Tibial artery (tissue), 4 donors: ENCODE results near the gene KIAA0513.

Source experiments
- DNase-seq, 2 donors: peaks; one replicate each; pipeline ENCODE4 v3.0.0-alpha.2; 2019
- H3K27ac ChIP-seq, 2 donors: fragments of 200-600 bp; sonication (generic) in 1 of 2; 1 replicate in 1 of 2; 2 replicates in 1 of 2; pipeline ENCODE4 v1.5.1; 2018 to 2019; ENCODE audit warnings: mild to moderate bottlenecking in 1 of 2
- H3K27me3 ChIP-seq, 2 donors: fragments of 200-600 bp; sonication (generic) in 1 of 2; one replicate each; pipeline versions ENCODE4 v1.5.1 to v1.6.0; 2016 to 2019
- H3K36me3 ChIP-seq, 3 donors: fragments of 200-600 bp; sonication (generic) in 2 of 3; one replicate each; pipeline ENCODE4 v1.5.1; 2016 to 2019; ENCODE audit warnings: mild to moderate bottlenecking in 2 of 3
- H3K4me1 ChIP-seq, 4 donors: fragments of 200-600 bp; sonication (generic) in 2 of 4; 1 replicate in 3 of 4; 2 replicates in 1 of 4; pipeline ENCODE4 v1.5.1; 2016 to 2019
- H3K4me3 ChIP-seq, 2 donors: fragments of 200-600 bp; sonication (generic) in 1 of 2; 1 replicate in 1 of 2; 2 replicates in 1 of 2; pipeline ENCODE4 v1.5.1; 2018 to 2019; ENCODE audit warnings: mild to moderate bottlenecking in 2 of 2
- H3K9me3 ChIP-seq, 3 donors: fragments of 200-600 bp; sonication (generic) in 1 of 3; one replicate each; pipeline ENCODE4 v1.5.1; 2016 to 2019
- intact Hi-C: fragments of 100-400 bp; cut with DNase I; formaldehyde crosslinking; loops from one replicate; pipeline ENCODE4 v1.15.0; 2023; ENCODE audit warnings: low total_unique reads
- TF ChIP-seq, protein P1 (sequence below), 2 experiments: fragments of 200-600 bp in 1 of 2; fragments of 450-650 bp in 1 of 2; IDR thresholded peaks; one replicate each; pipeline ENCODE4 v1.5.1; 2017 to 2019; ENCODE audit warnings: antibody characterized with exemption in 2 of 2, mild to moderate bottlenecking in 1 of 2, moderate library complexity in 1 of 2

Gene KIAA0513

DNA sequence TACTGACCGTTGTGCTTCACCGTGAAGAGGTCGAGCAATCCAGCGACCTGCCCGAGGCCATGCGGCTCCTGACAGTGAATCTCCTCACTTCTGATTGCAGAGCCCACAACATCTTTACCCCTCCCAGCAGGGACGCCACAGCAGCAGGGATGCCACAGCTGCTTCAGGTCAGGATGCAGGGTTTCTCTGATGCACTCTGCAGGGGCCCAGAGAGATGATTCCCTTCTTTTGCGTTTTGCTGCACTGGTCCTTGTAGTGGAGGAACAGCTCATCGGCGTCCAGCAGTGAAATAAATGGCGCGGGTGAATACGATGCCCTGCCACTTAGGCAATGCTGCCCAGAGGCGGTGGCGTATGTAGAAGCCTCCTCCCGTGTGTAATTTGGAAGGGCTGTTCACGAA lies 5.6 kb downstream of the KIAA0513 start:
- Histone ChIP-seq H3K36me3 (peaks cover 0 to 4% (median 0%) of the 10 kb centered on the region in 3 donors), H3K4me3 (no peak overlapping the region), H3K9me3 (no peaks in the 10 kb centered on the region), H3K4me1 (peaks cover 0 to 17% (median 15%) of the 10 kb centered on the region in 4 donors), H3K27me3 (no peaks in the 10 kb centered on the region), H3K27ac (no peak overlapping the region)
- intact Hi-C loops = no loop called here
- no peak for DNase-seq
- TF ChIP-seq, protein P1, sequence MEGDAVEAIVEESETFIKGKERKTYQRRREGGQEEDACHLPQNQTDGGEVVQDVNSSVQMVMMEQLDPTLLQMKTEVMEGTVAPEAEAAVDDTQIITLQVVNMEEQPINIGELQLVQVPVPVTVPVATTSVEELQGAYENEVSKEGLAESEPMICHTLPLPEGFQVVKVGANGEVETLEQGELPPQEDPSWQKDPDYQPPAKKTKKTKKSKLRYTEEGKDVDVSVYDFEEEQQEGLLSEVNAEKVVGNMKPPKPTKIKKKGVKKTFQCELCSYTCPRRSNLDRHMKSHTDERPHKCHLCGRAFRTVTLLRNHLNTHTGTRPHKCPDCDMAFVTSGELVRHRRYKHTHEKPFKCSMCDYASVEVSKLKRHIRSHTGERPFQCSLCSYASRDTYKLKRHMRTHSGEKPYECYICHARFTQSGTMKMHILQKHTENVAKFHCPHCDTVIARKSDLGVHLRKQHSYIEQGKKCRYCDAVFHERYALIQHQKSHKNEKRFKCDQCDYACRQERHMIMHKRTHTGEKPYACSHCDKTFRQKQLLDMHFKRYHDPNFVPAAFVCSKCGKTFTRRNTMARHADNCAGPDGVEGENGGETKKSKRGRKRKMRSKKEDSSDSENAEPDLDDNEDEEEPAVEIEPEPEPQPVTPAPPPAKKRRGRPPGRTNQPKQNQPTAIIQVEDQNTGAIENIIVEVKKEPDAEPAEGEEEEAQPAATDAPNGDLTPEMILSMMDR (IDR thresholded peaks at IDR 0.05) = no peak

DNA sequence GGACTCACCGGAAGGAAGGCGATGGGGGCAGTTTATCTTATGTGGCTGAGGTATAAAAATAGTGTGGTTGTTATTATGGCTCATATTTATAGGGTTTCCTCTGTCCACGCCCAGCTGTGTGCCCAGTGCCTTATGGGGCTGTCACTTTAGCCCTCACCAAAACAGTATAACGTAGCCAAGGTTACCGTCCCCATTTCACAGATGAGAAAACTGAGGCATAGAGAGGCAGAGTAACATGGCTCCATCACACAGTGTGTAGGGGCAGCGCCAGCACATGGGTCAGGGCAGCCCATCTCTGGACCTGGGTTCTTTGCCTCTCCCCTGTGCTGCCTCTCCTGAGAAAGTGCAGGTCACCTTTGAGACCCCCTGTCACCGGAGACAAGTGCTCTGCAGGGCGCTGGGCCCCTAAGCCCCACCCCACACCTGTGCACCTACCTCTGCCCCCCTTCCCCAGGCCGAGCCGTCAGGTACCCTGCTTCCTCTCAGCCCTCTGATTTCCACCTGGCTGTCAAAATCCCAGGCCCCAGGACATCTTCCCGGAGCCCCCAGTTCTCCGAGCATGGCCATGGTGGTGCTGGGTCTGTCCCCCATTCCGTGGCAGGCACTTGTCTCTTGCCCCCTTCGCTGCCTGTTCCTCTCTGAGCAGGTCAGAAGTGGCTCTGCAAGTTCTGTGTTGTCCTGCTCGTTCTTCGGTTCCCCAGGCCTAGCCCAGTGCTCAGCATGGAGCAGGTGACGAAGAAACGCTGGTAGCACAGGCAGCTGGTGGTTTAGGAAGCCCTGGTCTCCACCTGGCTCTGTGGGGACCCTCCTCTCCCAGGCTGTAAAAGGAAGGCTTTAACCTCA lies 7.2 kb downstream of the KIAA0513 start:
- TF ChIP-seq, protein P1 (IDR thresholded peaks at IDR 0.05) = no peak
- Histone ChIP-seq H3K4me3 (no peak overlapping the region), H3K27me3 (no peaks in the 10 kb centered on the region), H3K27ac (no peak overlapping the region), H3K9me3 (no peaks in the 10 kb centered on the region), H3K4me1 (peaks cover 0 to 2% (median 0%) of the 10 kb centered on the region in 4 donors), H3K36me3 (peaks cover 0 to 4% (median 0%) of the 10 kb centered on the region in 3 donors)
- no peak for DNase-seq
- intact Hi-C loops = no loop called here

DNA sequence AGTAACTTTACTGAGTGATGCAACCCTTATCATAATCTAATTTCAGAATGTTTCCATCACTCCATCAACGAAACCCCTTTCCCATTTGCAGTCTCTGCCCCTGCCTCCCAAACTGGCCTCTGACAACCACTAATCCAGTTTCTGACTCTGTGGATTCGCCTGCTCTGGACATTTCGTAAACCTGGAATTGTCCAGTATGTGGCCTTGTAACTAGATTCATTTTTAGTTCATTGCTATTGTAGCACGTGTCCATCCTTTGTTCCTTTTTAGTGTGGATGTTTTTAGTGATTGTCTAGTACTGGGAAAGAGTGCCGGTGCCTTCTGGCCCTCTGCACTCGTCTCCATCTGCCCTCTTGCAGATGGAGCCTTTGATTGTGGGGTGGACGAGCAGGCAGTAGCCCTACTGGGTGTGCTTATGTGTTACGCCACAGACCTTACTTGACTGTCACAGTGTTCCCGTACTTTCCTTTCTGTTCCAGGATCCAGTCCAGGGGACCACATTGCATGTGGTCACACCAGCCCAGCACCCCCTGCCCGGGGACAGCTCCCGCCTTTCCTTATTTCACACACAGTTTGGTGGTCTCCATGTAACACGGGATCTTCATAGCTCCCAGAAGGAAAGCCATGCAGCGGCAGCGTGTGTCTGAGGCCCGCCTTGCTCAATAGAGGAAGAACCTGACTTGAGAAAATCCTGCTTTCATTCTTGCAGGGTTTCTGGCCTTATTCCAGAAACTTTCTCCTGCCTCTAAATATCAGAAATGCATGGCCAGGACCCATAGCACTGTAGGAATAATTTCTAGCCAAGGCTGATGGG lies 8.8 kb downstream of the KIAA0513 start:
- intact Hi-C loops = no loop called here
- Histone ChIP-seq H3K4me1 (no peaks in the 10 kb centered on the region), H3K9me3 (no peaks in the 10 kb centered on the region), H3K27me3 (no peaks in the 10 kb centered on the region), H3K27ac (no peak overlapping the region), H3K36me3 (peaks cover 0 to 4% (median 0%) of the 10 kb centered on the region in 3 donors), H3K4me3 (no peak overlapping the region)
- TF ChIP-seq, protein P1 (IDR thresholded peaks at IDR 0.05) = no peak
- no peak for DNase-seq

DNA sequence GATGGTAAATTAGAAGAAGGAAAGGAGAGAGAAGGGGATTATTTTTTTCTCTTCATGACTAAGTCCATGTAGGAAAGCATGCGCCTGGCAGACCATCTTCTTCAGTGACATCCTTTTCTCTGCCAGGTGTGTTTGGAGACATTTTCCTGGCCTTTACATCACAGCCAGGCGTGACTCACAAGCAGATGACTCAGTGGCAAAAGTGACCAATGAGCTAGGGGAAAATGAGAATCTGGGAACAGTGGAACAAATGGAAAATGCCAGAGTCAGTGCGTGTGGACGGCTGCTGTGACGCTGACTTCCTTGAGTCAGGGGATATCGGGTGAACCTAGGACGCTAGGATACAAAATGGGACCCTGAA lies 9.4 kb downstream of the KIAA0513 start:
- no peak for DNase-seq
- no peak overlapping the region for H3K27ac ChIP-seq

DNA sequence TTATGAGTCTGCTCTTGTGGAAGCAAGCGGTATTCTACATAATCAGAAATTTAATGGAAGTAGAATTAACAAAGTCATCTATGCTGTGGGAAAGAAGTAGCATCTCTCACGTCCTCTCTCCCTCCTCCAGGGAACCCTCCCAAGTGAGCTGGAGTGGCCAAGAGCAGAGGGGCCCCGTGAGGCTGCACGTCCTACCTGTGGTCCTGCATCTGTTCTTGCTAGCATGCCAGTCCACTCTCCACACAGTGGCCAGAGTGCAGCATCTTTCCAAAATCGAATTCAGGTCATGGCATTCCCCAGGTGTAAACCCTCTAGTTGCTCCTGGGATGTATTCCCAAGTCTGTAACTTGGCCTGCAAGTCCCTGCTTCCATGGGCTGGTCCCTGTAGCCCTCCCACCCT lies 10.1 kb downstream of the KIAA0513 start:
- Histone ChIP-seq H3K36me3 (peaks cover 0 to 4% (median 0%) of the 10 kb centered on the region in 3 donors), H3K27ac (no peak overlapping the region), H3K4me3 (no peak overlapping the region), H3K4me1 (no peaks in the 10 kb centered on the region), H3K27me3 (no peaks in the 10 kb centered on the region), H3K9me3 (no peaks in the 10 kb centered on the region)
- intact Hi-C loops = no loop called here
- DNase-seq = no peak
- TF ChIP-seq, protein P1 (IDR thresholded peaks at IDR 0.05) = no peak

More for the DNA sequence above, 9.4 kb downstream of the KIAA0513 start:
- Histone ChIP-seq H3K4me3 (no peak overlapping the region), H3K36me3 (peaks cover 0 to 4% (median 0%) of the 10 kb centered on the region in 3 donors), H3K4me1 (no peaks in the 10 kb centered on the region), H3K9me3 (no peaks in the 10 kb centered on the region), H3K27me3 (no peaks in the 10 kb centered on the region)
- TF ChIP-seq, protein P1 (IDR thresholded peaks at IDR 0.05) = no peak
- intact Hi-C loops = no loop called here
